Mesendoderm (in vitro differentiated cells): Measurements from ENCODE around the gene KRTAP13-4. TPM values are rescaled to one million over a fixed set of nuclear protein-coding genes. Genes with fewer than 3 reads are reported as not detected.

Experiments
- DNase-seq: peaks from one replicate; pipeline ENCODE4 v3.0.0; 2013
- H2AK5ac ChIP-seq: 2 replicates; pipeline ENCODE4 v1.6.1; 2013; ENCODE audit warnings: low read length, inconsistent platforms
- H2BK120ac ChIP-seq: 2 replicates; pipeline ENCODE4 v1.6.1; 2013; ENCODE audit warnings: low read depth, mild to moderate bottlenecking, low read length, moderate library complexity, mixed read lengths
- H2BK15ac ChIP-seq: replicated peaks from 2 replicates; pipeline ENCODE4 v1.6.1; 2013; ENCODE audit warnings: low read depth, mild to moderate bottlenecking, moderate library complexity
- H2BK5ac ChIP-seq: 2 replicates; pipeline ENCODE4 v1.6.1; 2013; ENCODE audit warnings: low read length, inconsistent platforms
- H3K18ac ChIP-seq: 2 replicates; pipeline ENCODE4 v1.6.1; 2013; ENCODE audit warnings: mild to moderate bottlenecking, low read length, mixed read lengths
- H3K23ac ChIP-seq: one replicate; pipeline ENCODE4 v1.6.1; 2013; ENCODE audit warnings: low read length
- H3K27ac ChIP-seq: 2 replicates; pipeline ENCODE4 v1.5.1; 2013; ENCODE audit warnings: low read depth, mild to moderate bottlenecking, inconsistent platforms, low read length, moderate library complexity
- H3K27me3 ChIP-seq: 2 replicates; pipeline ENCODE4 v1.6.1; 2013; ENCODE audit warnings: low read length, control low read depth, mild to moderate bottlenecking, inconsistent platforms; ENCODE audit not compliant: insufficient read depth, poor library complexity
- H3K36me3 ChIP-seq: 2 replicates; pipeline ENCODE4 v1.6.1; 2013; ENCODE audit warnings: low read length, inconsistent platforms; ENCODE audit not compliant: control insufficient read depth, insufficient read depth
- H3K4ac ChIP-seq: one replicate; pipeline ENCODE4 v1.6.1; 2013; ENCODE audit warnings: low read depth, mild to moderate bottlenecking, low read length, moderate library complexity
- H3K4me1 ChIP-seq: 2 replicates; pipeline ENCODE4 v1.6.1; 2013; ENCODE audit warnings: low read depth, low read length, inconsistent platforms; ENCODE audit not compliant: control insufficient read depth
- H3K4me2 ChIP-seq: 2 replicates; pipeline ENCODE4 v1.6.1; 2013; ENCODE audit warnings: low read length
- H3K4me3 ChIP-seq: 2 replicates; pipeline ENCODE4 v1.5.1; 2013; ENCODE audit warnings: mild to moderate bottlenecking, low read length
- H3K56ac ChIP-seq: one replicate; pipeline ENCODE4 v1.6.1; 2013; ENCODE audit warnings: low read length
- H3K79me1 ChIP-seq: 2 replicates; pipeline ENCODE4 v1.6.1; 2013; ENCODE audit warnings: low read length, inconsistent platforms
- H3K79me2 ChIP-seq: 2 replicates; pipeline ENCODE4 v1.6.1; 2013; ENCODE audit warnings: mild to moderate bottlenecking, low read length; ENCODE audit not compliant: control insufficient read depth, insufficient read depth
- H3K9ac ChIP-seq: 2 replicates; pipeline ENCODE4 v1.6.1; 2013; ENCODE audit warnings: low read length, inconsistent platforms
- H4K5ac ChIP-seq: one replicate; pipeline ENCODE4 v1.6.1; 2013; ENCODE audit warnings: low read length
- H4K8ac ChIP-seq: one replicate; pipeline ENCODE4 v1.6.1; 2013; ENCODE audit warnings: low read depth, mild to moderate bottlenecking, control low read depth, low read length, moderate library complexity
- WGBS: extraction: QIAGEN DNeasy Blood & Tissue Kit; methylation state at CpG from one replicate; pipeline ENCODE4 v1.1.7; 2013; ENCODE audit warnings: low lambda C conversion rate, missing lambda C conversion rate; ENCODE audit not compliant: insufficient coverage; ENCODE audit errors: extremely low coverage; 5-methylcytosine and 5-hydroxymethylcytosine counted together
- polyA plus RNA-seq, 2 experiments: library from polyadenylated mRNA; stranded (reverse); fragments of 200-250 nt; gene quantifications; one replicate each; pipeline ENCODE4 v1.2.3, GENCODE V29; 2013

The KRTAP13-4 gene, protein sequence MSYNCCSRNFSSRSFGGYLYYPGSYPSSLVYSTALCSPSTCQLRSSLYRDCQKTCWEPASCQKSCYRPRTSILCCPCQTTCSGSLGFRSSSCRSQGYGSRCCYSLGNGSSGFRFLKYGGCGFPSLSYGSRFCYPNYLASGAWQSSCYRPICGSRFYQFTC
- 0.39 TPM for polyA plus RNA-seq (2013, experiment 1 of 2)
- 0.39 TPM for polyA plus RNA-seq (2013, experiment 2 of 2)

DNA sequence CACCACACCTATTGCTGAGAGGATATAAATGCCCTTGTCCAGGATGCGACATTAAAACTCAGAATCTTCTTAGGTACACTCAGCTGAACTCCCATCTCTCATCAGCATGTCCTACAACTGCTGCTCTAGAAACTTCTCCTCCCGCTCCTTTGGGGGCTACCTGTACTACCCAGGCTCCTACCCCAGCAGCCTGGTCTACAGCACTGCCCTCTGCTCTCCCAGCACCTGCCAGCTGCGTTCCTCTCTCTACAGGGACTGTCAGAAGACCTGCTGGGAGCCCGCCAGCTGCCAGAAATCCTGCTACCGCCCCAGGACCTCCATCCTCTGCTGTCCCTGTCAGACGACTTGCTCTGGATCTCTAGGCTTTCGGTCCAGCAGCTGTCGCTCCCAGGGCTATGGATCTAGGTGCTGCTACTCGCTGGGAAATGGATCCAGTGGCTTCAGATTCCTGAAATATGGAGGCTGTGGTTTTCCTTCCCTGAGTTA lies at the start of gene KRTAP13-4:
Gene KRTAP13-4 (plus strand): TSS at position 51 of the 486 bp plus-strand sequence. CDS start 56 bp downstream, at position 107.
- Histone ChIP-seq H2BK120ac (no peak within 1 kb of the TSS), H3K27ac (no peak within 1 kb of the TSS), H3K27me3 (no peaks in the 10 kb centered on the region), H3K4ac (no peak within 1 kb of the TSS), H4K8ac (no peak within 1 kb of the TSS), H3K36me3 (no peaks in the 10 kb centered on the region), H2AK5ac (no peak within 1 kb of the TSS), H3K18ac (no peak within 1 kb of the TSS), H3K4me3 (no peak within 1 kb of the TSS), H3K79me1 (no peaks in the 10 kb centered on the region), H3K79me2 (no peaks in the 10 kb centered on the region), H2BK5ac (no peak within 1 kb of the TSS), H4K5ac (no peak within 1 kb of the TSS), H2BK15ac (no peak within 1 kb of the TSS), H3K23ac (no peak within 1 kb of the TSS), H3K9ac (no peak within 1 kb of the TSS), H3K4me1 (no peaks in the 10 kb centered on the region), H3K56ac (no peak within 1 kb of the TSS), H3K4me2 (no peak within 1 kb of the TSS)
- DNase-seq = no peak
- WGBS = no CpG with 5 or more reads among the region's 9 CpGs

DNA sequence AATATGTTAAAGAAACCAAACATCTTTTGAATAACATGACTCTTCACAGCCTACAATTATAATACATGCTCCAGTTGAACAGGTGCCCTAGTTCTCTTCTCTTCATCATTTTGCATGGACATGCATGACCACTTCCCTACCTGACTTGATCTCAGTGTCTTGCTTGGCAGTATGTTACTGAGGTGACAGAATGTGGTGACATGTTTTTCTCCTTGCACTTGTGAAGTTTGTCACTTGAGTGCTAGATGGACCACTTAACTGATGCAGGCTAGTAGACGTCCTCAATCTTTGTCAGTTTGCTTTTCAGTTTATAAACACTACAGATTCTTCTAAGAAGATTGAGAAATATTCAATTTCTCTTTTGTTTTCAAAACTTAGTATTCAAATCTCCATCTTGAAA lies 47.8 kb upstream of the KRTAP13-4 start:
- no peak overlapping the region for H3K9ac ChIP-seq
- H2BK120ac ChIP-seq = no peak overlapping the region
- H3K23ac ChIP-seq = no peak overlapping the region
- no peak overlapping the region for H3K4me3 ChIP-seq
- no peaks in the 10 kb centered on the region for H3K4me1 ChIP-seq
- H4K5ac ChIP-seq = no peak overlapping the region
- H3K18ac ChIP-seq = no peak overlapping the region
- no peak overlapping the region for H4K8ac ChIP-seq
- DNase-seq = no peak
- no peak overlapping the region for H3K4me2 ChIP-seq
- no peak overlapping the region for H2BK5ac ChIP-seq
- no peak overlapping the region for H3K27ac ChIP-seq
- H3K79me2 ChIP-seq = no peaks in the 10 kb centered on the region
- H3K56ac ChIP-seq = no peak overlapping the region
- no peak overlapping the region for H2BK15ac ChIP-seq
- H2AK5ac ChIP-seq = no peak overlapping the region
- no peaks in the 10 kb centered on the region for H3K27me3 ChIP-seq
- H3K4ac ChIP-seq = no peak overlapping the region
- no CpG with 5 or more reads among the region's 1 CpG for WGBS
- H3K36me3 ChIP-seq = no peaks in the 10 kb centered on the region
- H3K79me1 ChIP-seq = no peaks in the 10 kb centered on the region

DNA sequence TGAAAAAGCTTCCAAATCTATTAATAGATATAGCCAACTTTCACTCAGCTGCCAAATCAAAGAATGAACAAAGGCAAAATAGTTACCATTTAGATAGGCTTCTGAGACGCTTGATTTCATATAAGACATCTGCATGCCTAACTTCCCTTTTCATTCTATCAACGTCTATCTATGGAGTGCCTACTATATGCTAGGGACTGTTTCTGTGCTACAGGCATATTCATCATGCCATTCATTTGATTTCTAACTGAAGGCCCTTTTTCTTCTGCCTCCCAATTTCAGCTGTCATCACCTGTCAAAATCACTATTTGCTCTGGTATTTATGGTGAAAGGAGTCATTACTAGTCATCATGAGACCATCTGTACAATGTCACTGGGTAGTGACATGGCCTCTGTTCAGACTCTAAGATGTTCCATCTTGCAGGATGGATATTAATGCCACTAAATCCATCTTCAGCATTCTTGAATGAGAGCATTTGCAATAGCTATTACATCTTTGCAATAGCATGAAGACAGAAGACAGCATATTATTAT lies 38.5 kb upstream of the KRTAP13-4 start:
- Histone ChIP-seq H3K4me2 (no peak overlapping the region), H3K18ac (no peak overlapping the region), H2BK5ac (no peak overlapping the region), H4K8ac (no peak overlapping the region), H3K79me2 (no peaks in the 10 kb centered on the region), H4K5ac (no peak overlapping the region), H2BK120ac (no peak overlapping the region), H3K4me3 (no peak overlapping the region), H2BK15ac (no peak overlapping the region), H3K23ac (no peak overlapping the region), H3K27me3 (no peaks in the 10 kb centered on the region), H3K56ac (no peak overlapping the region), H3K4ac (no peak overlapping the region), H3K79me1 (no peaks in the 10 kb centered on the region), H3K36me3 (no peaks in the 10 kb centered on the region), H3K4me1 (no peaks in the 10 kb centered on the region), H2AK5ac (no peak overlapping the region), H3K27ac (no peak overlapping the region), H3K9ac (no peak overlapping the region)
- no peak for DNase-seq
- no CpG with 5 or more reads among the region's 2 CpGs for WGBS

DNA sequence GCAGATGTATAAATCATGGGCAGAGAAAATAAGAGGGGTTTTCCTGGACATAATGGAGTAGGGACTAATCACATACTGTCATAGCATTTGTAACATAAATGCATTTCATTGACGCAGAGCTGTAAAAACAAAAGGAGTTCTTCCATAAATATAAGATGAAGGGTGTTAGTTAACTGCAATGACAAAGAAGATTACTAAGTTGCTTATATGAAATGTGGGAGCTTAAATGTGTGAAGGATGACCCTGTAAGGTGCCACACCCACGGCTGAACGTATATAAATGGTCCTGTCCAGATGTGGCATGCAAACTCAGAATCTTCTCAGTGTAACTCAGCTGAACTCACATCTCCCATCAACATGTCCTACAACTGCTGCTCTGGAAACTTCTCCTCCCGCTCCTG lies 34.3 kb upstream of the KRTAP13-4 start, which contains the start of gene KRTAP13-1:
Gene KRTAP13-1 (plus strand): TSS at position 301 of the 400 bp plus-strand sequence. CDS start 56 bp downstream, at position 357.
- Histone ChIP-seq H2BK120ac (no peak within 1 kb of the TSS), H3K18ac (no peak within 1 kb of the TSS), H3K27ac (no peak within 1 kb of the TSS), H4K5ac (no peak within 1 kb of the TSS), H4K8ac (no peak within 1 kb of the TSS), H3K27me3 (no peaks in the 10 kb centered on the region), H3K4me3 (no peak within 1 kb of the TSS), H2BK15ac (no peak within 1 kb of the TSS), H3K4me2 (no peak within 1 kb of the TSS), H3K79me2 (no peaks in the 10 kb centered on the region), H3K23ac (no peak within 1 kb of the TSS), H3K79me1 (no peaks in the 10 kb centered on the region), H2BK5ac (no peak within 1 kb of the TSS), H3K9ac (no peak within 1 kb of the TSS), H3K36me3 (no peaks in the 10 kb centered on the region), H2AK5ac (no peak within 1 kb of the TSS), H3K4me1 (no peaks in the 10 kb centered on the region), H3K4ac (no peak within 1 kb of the TSS), H3K56ac (no peak within 1 kb of the TSS)
- no CpG with 5 or more reads among the region's 4 CpGs for WGBS
- no peak for DNase-seq

DNA sequence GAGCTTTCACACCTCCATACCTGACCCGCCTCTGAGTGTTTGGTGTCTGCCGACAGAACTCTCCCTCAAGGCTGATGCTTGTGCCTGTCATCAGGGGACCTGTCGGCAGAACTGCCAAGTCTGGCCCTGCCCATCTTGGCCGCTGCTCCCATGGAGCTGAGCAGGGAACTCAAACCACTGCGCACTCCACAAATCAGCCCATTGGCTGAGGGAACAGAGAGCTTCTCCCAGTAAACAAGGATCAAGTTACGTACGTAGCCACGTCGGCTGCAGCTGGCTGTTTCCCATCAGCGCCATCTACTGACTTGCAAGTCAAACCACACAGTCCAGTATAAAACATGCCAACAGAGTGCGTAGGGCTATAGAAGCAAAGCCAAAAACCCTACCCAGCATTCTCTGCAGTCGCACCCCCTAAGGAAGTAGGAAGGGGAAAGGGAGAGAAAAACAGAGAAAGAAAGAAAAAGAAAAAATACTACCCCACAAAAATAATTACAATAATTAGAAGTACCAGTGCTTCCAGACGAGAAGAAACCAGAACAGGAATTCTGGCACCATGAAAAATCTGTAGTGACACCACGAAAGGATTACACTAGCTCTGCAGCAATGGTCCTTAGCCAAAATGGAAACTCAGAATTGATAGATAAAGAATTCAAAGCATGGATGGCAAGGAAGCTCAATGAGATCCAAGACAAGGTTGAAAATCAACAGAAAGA lies 21.1 kb upstream of the KRTAP13-4 start:
- no peak overlapping the region for H3K27ac ChIP-seq
- DNase-seq = peak; percentile 99

More for the DNA sequence above, 21.1 kb upstream of the KRTAP13-4 start:
- Histone ChIP-seq H3K4ac (no peak overlapping the region), H4K8ac (no peak overlapping the region), H2BK15ac (no peak overlapping the region), H3K79me2 (no peaks in the 10 kb centered on the region), H3K4me3 (no peak overlapping the region), H3K56ac (peak overlapping the region; percentile 34), H3K79me1 (no peaks in the 10 kb centered on the region), H4K5ac (peak overlapping the region; percentile 81), H3K9ac (no peak overlapping the region), H3K27me3 (no peaks in the 10 kb centered on the region), H2BK120ac (no peak overlapping the region), H2AK5ac (no peak overlapping the region), H3K18ac (no peak overlapping the region), H2BK5ac (no peak overlapping the region), H3K4me1 (no peaks in the 10 kb centered on the region), H3K23ac (no peak overlapping the region), H3K36me3 (no peaks in the 10 kb centered on the region), H3K4me2 (peak overlapping the region; percentile 20)
- no CpG with 5 or more reads among the region's 14 CpGs for WGBS
